ENCODE data around the gene LRRC7.

Gene LRRC7

DNA sequence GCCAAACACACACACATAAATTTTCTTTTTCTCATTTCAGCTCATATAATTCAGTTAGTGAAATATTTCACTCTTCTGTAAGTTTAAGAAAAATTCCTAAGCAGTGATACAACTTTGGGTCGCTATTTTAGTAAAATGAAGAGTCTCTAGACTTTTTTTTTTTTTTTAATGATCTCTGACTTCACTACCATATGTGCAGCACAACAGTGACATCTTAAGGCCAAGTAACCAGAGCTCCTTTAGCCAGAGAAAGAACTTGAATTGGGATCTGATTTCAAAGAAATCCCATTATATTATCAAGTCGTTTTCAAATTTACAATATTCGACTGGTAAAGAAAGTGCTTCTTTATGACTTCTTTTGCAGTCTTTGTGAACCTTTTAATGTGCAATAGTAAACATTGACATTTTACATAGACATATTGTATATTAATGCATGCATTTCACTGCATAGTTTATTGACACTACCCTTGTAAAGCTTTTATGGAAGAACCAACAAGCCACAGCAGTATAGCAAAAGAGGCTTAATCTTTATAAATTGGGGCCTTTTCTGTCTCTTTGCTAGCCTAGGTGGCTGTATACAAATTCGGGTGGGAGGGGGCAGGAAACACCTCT, 575.4 kb downstream of the LRRC7 start:
- Histone ChIP-seq H3K4me3 (ENCODE audit: insufficient read length, low read depth) (no peak overlapping the region), H3K9ac (ENCODE audit: insufficient read length, low read depth) (no peak overlapping the region), H3K9me3 (ENCODE audit: insufficient read depth, low read length) (no peaks in the 10 kb centered on the region), H3K4me1 (ENCODE audit: insufficient read depth, insufficient read length) (no peaks in the 10 kb centered on the region), H3K36me3 (ENCODE audit: insufficient read depth, insufficient read length, low read length) (peaks cover 33% of the 10 kb centered on the region), H3K27me3 (ENCODE audit: insufficient read depth, insufficient read length) (no peaks in the 10 kb centered on the region)
- TF ChIP-seq SUZ12 (IDR thresholded peaks at IDR 0.05; ENCODE audit: extremely low read depth, insufficient read depth, insufficient read length) (no peak), YY1 (IDR thresholded peaks at IDR 0.05; ENCODE audit: insufficient read depth, insufficient read length) (no peak), ZNF274 (IDR thresholded peaks at IDR 0.05; ENCODE audit: low read depth, low read length) (no peak)
- no peak for DNase-seq (ENCODE audit: low read depth, low spot score)

DNA sequence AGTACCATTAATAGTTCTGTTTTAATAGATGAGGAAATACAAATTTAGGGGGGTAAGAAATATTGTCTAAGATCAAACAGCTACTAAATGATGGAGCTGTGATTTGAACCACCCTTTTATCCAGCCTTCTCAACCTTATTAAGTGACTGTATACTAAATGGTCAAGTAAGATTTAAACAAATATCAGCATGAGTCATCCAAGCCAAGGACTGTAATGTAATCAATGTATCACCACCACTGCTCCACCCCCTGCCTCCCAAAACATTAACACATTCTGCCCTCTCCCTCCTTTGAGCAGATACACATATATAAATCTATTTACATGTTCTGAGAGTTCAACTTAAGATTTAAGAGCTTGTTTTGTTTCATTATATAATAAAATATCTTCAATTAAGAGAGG, 578.8 kb downstream of the LRRC7 start:
- no peak for DNase-seq (ENCODE audit: low read depth, low spot score)
- no peaks in the 10 kb centered on the region for H3K4me1 ChIP-seq (ENCODE audit: insufficient read depth, insufficient read length)

DNA sequence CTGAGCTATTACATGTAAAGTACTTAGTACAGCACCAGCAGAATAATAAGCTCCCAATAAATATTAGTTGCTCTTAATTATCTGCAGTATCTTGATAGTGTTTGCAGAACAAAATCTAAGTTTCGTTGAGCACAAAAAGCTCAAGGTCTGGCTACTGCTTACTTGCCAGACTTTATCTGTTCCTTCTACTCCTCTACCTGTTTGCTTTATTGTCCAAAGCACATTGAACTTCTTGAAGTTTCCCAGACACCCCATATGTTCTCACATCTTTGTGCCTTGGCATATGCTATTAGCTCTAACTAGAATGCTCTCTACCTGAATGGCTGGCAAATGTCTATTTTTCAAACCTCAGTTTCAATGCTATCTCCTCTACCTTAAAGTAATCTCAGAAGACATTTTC, 582.7 kb downstream of the LRRC7 start:
- TF ChIP-seq ZNF274 (IDR thresholded peaks at IDR 0.05; ENCODE audit: low read depth, low read length), result no peak
- TF ChIP-seq YY1 (IDR thresholded peaks at IDR 0.05; ENCODE audit: insufficient read depth, insufficient read length), result no peak
- no peak for TF ChIP-seq SUZ12 (IDR thresholded peaks at IDR 0.05; ENCODE audit: extremely low read depth, insufficient read depth, insufficient read length)
- H3K36me3 ChIP-seq (ENCODE audit: insufficient read depth, insufficient read length, low read length), result peaks cover 57% of the 10 kb centered on the region
- H3K4me1 ChIP-seq (ENCODE audit: insufficient read depth, insufficient read length), result no peaks in the 10 kb centered on the region
- DNase-seq (ENCODE audit: low read depth, low spot score), result no peak
- no peaks in the 10 kb centered on the region for H3K27me3 ChIP-seq (ENCODE audit: insufficient read depth, insufficient read length)
- H3K9ac ChIP-seq (ENCODE audit: insufficient read length, low read depth), result no peak overlapping the region
- H3K4me3 ChIP-seq (ENCODE audit: insufficient read length, low read depth), result no peak overlapping the region
- H3K9me3 ChIP-seq (ENCODE audit: insufficient read depth, low read length), result no peaks in the 10 kb centered on the region

More for the DNA sequence above, 578.8 kb downstream of the LRRC7 start:
- Histone ChIP-seq H3K36me3 (ENCODE audit: insufficient read depth, insufficient read length, low read length) (peaks cover 52% of the 10 kb centered on the region), H3K9ac (ENCODE audit: insufficient read length, low read depth) (no peak overlapping the region), H3K27me3 (ENCODE audit: insufficient read depth, insufficient read length) (no peaks in the 10 kb centered on the region), H3K9me3 (ENCODE audit: insufficient read depth, low read length) (no peaks in the 10 kb centered on the region), H3K4me3 (ENCODE audit: insufficient read length, low read depth) (no peak overlapping the region)
- no peak for TF ChIP-seq SUZ12 (IDR thresholded peaks at IDR 0.05; ENCODE audit: extremely low read depth, insufficient read depth, insufficient read length)

DNA sequence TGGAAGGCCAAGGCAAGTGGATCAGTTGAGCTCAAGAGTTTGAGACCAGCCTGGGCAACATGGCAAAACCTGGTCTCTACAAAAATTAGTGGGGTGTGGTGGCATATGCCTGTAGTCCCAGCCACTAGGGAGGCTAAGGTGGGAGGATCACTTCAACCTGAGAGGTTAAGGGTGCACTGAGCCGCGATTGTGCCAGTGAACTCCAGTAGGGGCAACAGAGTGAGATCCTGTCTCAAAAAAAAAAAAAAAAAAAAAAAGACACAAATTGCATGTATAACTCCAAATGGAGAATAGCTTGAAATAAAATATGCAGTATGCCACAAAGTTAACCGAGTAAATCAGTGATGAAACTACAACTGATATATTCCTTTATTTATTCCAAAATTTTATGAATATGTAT, 586.0 kb downstream of the LRRC7 start:
- Histone ChIP-seq H3K4me3 (ENCODE audit: insufficient read length, low read depth) (no peak overlapping the region), H3K9me3 (ENCODE audit: insufficient read depth, low read length) (no peaks in the 10 kb centered on the region), H3K27me3 (ENCODE audit: insufficient read depth, insufficient read length) (no peaks in the 10 kb centered on the region), H3K9ac (ENCODE audit: insufficient read length, low read depth) (no peak overlapping the region), H3K36me3 (ENCODE audit: insufficient read depth, insufficient read length, low read length) (peaks cover 40% of the 10 kb centered on the region), H3K4me1 (ENCODE audit: insufficient read depth, insufficient read length) (no peaks in the 10 kb centered on the region)
- TF ChIP-seq ZNF274 (IDR thresholded peaks at IDR 0.05; ENCODE audit: low read depth, low read length) (no peak), SUZ12 (IDR thresholded peaks at IDR 0.05; ENCODE audit: extremely low read depth, insufficient read depth, insufficient read length) (no peak), YY1 (IDR thresholded peaks at IDR 0.05; ENCODE audit: insufficient read depth, insufficient read length) (no peak)
- DNase-seq (ENCODE audit: low read depth, low spot score), result no peak

DNA sequence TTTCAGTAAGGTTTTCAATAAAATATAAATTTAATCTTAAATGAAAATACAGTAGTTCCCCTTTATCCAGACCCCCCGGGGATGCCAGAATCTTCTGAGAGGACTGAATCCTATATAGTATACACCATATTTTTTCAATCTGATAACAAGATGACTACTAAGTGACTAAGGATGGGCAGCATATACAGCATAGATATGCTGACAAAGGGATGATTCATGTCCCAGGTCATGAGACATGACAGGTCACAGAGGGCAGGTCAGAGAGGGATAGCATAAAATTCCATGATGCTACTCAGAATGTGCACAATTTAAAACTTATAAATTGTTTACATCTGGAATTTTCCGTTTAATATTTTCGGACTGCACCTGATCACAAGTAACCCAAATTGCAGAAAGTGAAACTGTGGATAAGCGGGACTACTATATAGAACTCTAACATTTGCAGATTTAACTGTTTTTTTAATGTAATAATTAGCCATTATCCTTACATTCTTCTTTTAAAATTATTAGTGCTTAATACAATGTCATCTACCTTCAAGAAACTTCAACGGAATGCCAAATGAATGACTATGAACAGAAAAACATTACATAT, 588.9 kb downstream of the LRRC7 start:
- TF ChIP-seq ZNF274 (IDR thresholded peaks at IDR 0.05; ENCODE audit: low read depth, low read length) (no peak), SUZ12 (IDR thresholded peaks at IDR 0.05; ENCODE audit: extremely low read depth, insufficient read depth, insufficient read length) (no peak), YY1 (IDR thresholded peaks at IDR 0.05; ENCODE audit: insufficient read depth, insufficient read length) (no peak)
- Histone ChIP-seq H3K9me3 (ENCODE audit: insufficient read depth, low read length) (no peaks in the 10 kb centered on the region), H3K27me3 (ENCODE audit: insufficient read depth, insufficient read length) (no peaks in the 10 kb centered on the region), H3K4me3 (ENCODE audit: insufficient read length, low read depth) (no peak overlapping the region), H3K9ac (ENCODE audit: insufficient read length, low read depth) (no peak overlapping the region), H3K4me1 (ENCODE audit: insufficient read depth, insufficient read length) (no peaks in the 10 kb centered on the region), H3K36me3 (ENCODE audit: insufficient read depth, insufficient read length, low read length) (peaks cover 34% of the 10 kb centered on the region)
- DNase-seq (ENCODE audit: low read depth, low spot score), result no peak

DNA sequence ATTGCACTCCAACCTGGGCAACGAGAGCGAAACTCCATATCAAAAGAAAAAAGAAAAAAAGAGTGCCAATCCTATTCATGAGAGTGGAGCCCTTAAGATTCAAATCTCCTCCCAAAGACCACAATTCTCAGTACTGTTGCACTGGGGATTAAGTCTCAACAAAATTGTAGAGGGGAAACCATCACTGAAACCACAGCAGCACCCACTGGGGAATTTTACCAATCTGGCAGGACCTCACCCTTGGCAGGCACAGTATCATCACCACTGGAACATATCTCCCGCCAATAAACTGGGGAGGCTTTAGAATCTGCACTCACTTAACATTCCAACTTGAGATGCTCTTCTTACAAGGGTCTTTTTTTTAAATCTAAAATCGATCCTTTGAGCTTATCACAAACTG, 596.6 kb downstream of the LRRC7 start:
- peaks cover 11% of the 10 kb centered on the region for H3K36me3 ChIP-seq (ENCODE audit: insufficient read depth, insufficient read length, low read length)
- TF ChIP-seq SUZ12 (IDR thresholded peaks at IDR 0.05; ENCODE audit: extremely low read depth, insufficient read depth, insufficient read length), result no peak
- TF ChIP-seq ZNF274 (IDR thresholded peaks at IDR 0.05; ENCODE audit: low read depth, low read length), result no peak
- TF ChIP-seq YY1 (IDR thresholded peaks at IDR 0.05; ENCODE audit: insufficient read depth, insufficient read length), result no peak
- no peaks in the 10 kb centered on the region for H3K27me3 ChIP-seq (ENCODE audit: insufficient read depth, insufficient read length)
- no peak for DNase-seq (ENCODE audit: low read depth, low spot score)
- H3K4me3 ChIP-seq (ENCODE audit: insufficient read length, low read depth), result no peak overlapping the region
- no peaks in the 10 kb centered on the region for H3K9me3 ChIP-seq (ENCODE audit: insufficient read depth, low read length)
- H3K9ac ChIP-seq (ENCODE audit: insufficient read length, low read depth), result no peak overlapping the region
- no peaks in the 10 kb centered on the region for H3K4me1 ChIP-seq (ENCODE audit: insufficient read depth, insufficient read length)

DNA sequence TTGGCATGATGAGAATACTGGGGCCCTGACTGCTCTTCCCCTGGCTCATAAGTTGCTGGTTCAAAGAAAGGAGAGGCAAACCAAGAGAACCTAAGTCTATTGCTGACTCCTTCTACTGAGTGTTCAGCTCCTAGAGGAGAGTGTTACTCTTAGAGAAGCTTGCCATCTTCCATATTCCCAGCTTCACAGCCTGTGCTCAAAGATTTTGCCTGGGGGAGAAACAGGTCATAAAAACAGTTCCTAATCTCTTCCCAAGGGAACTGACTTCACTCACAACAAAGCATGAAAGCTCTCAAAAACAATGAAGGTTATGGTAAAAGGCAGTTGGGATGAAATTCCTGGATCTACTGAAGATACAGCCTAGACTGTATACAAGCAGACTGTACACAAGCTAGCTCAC, 600.6 kb downstream of the LRRC7 start:
- TF ChIP-seq YY1 (IDR thresholded peaks at IDR 0.05; ENCODE audit: insufficient read depth, insufficient read length) (no peak), SUZ12 (IDR thresholded peaks at IDR 0.05; ENCODE audit: extremely low read depth, insufficient read depth, insufficient read length) (no peak), ZNF274 (IDR thresholded peaks at IDR 0.05; ENCODE audit: low read depth, low read length) (no peak)
- Histone ChIP-seq H3K9ac (ENCODE audit: insufficient read length, low read depth) (no peak overlapping the region), H3K4me1 (ENCODE audit: insufficient read depth, insufficient read length) (no peaks in the 10 kb centered on the region), H3K9me3 (ENCODE audit: insufficient read depth, low read length) (no peaks in the 10 kb centered on the region), H3K27me3 (ENCODE audit: insufficient read depth, insufficient read length) (no peaks in the 10 kb centered on the region), H3K4me3 (ENCODE audit: insufficient read length, low read depth) (no peak overlapping the region), H3K36me3 (ENCODE audit: insufficient read depth, insufficient read length, low read length) (peaks cover 12% of the 10 kb centered on the region)
- no peak for DNase-seq (ENCODE audit: low read depth, low spot score)
